Esophagus squamous epithelium (tissue), 5 donors: ENCODE data around the gene TENT4B. TPM values are rescaled to one million over a fixed set of nuclear protein-coding genes. Genes with fewer than 3 reads are reported as not detected.

ENCODE experiments used
- DNase-seq: peaks from one replicate; lab custom pipeline; 2025; lab: John Stamatoyannopoulos, UW
- H3K27ac ChIP-seq, 4 donors: fragments of 200-600 bp; sonication (generic); one replicate each; pipeline ENCODE4 v1.5.1; 2016 to 2019; ENCODE audit warnings: mild to moderate bottlenecking in 1 of 4
- H3K27me3 ChIP-seq, 4 donors: fragments of 200-600 bp; sonication (generic); 1 replicate in 3 of 4; 2 replicates in 1 of 4; pipeline versions ENCODE4 v1.5.1 to v1.6.0; 2017 to 2021; ENCODE audit warnings: antibody characterized with exemption in 1 of 4
- H3K36me3 ChIP-seq, 3 donors: fragments of 200-600 bp; sonication (generic); one replicate each; pipeline ENCODE4 v1.5.1; 2016 to 2019
- H3K4me1 ChIP-seq, 3 donors: fragments of 200-600 bp; sonication (generic); one replicate each; pipeline ENCODE4 v1.5.1; 2017 to 2019
- H3K4me3 ChIP-seq, 4 donors: fragments of 200-600 bp; sonication (generic); 1 replicate in 3 of 4; 2 replicates in 1 of 4; pipeline ENCODE4 v1.5.1; 2016 to 2019; ENCODE audit warnings: mild to moderate bottlenecking in 2 of 4, moderate library complexity in 1 of 4
- H3K9me3 ChIP-seq, 3 donors: fragments of 200-600 bp; sonication (generic); one replicate each; pipeline ENCODE4 v1.5.1; 2016 to 2019
- POLR2A ChIP-seq, 4 donors: fragments of 450-650 bp; IDR thresholded peaks; one replicate each; pipeline ENCODE4 v1.6.1; 2017; ENCODE audit warnings: antibody characterized with exemption in 4 of 4, mild to moderate bottlenecking in 4 of 4, moderate library complexity in 3 of 4
- WGBS, 2 donors: methylation state at CpG; one replicate each; pipeline ENCODE4 v1.1.5; 2018; 5-methylcytosine and 5-hydroxymethylcytosine counted together
- intact Hi-C: fragments of 100-400 bp; cut with DNase I; formaldehyde crosslinking; loops from one replicate; pipeline ENCODE4 v1.15.0; 2022
- total RNA-seq, 4 donors: library from RNA; depleted of rRNA; stranded (reverse); fragments of >200 nt; gene quantifications; one replicate each; pipeline ENCODE4 v1.1.0, GENCODE V29; 2016
- TF ChIP-seq, protein P1 (sequence below), 6 experiments: fragments of 450-650 bp in 4 of 6; fragments of 200-600 bp in 2 of 6; sonication (generic) in 2 of 6; IDR thresholded peaks; one replicate each; pipeline ENCODE4 v1.5.1; 2016 to 2019; ENCODE audit warnings: antibody characterized with exemption in 6 of 6, mild to moderate bottlenecking in 4 of 6, moderate library complexity in 4 of 6
- donor health status: DM: yes; HTN: yes; CAD: no.

TENT4B gene
- total RNA-seq, 4 donors from 2014 or later = 6.3 to 11.4 (median 8.4) TPM

GRCh38 chr16:50136399-50136798, 16.7 kb upstream of the TENT4B start:
- no peak overlapping the region for H3K4me3 ChIP-seq
- H3K9me3 ChIP-seq = no peaks in the 10 kb centered on the region
- no peak overlapping the region for H3K27ac ChIP-seq
- no peaks in the 10 kb centered on the region for H3K36me3 ChIP-seq
- H3K4me1 ChIP-seq = no peaks in the 10 kb centered on the region
- no peak for DNase-seq
- H3K27me3 ChIP-seq = no peaks in the 10 kb centered on the region
- intact Hi-C loops = no loop called here
- TF ChIP-seq, protein P1, sequence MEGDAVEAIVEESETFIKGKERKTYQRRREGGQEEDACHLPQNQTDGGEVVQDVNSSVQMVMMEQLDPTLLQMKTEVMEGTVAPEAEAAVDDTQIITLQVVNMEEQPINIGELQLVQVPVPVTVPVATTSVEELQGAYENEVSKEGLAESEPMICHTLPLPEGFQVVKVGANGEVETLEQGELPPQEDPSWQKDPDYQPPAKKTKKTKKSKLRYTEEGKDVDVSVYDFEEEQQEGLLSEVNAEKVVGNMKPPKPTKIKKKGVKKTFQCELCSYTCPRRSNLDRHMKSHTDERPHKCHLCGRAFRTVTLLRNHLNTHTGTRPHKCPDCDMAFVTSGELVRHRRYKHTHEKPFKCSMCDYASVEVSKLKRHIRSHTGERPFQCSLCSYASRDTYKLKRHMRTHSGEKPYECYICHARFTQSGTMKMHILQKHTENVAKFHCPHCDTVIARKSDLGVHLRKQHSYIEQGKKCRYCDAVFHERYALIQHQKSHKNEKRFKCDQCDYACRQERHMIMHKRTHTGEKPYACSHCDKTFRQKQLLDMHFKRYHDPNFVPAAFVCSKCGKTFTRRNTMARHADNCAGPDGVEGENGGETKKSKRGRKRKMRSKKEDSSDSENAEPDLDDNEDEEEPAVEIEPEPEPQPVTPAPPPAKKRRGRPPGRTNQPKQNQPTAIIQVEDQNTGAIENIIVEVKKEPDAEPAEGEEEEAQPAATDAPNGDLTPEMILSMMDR (IDR thresholded peaks at IDR 0.05) = no peak
- no peak for TF ChIP-seq POLR2A (IDR thresholded peaks at IDR 0.05)

DNA sequence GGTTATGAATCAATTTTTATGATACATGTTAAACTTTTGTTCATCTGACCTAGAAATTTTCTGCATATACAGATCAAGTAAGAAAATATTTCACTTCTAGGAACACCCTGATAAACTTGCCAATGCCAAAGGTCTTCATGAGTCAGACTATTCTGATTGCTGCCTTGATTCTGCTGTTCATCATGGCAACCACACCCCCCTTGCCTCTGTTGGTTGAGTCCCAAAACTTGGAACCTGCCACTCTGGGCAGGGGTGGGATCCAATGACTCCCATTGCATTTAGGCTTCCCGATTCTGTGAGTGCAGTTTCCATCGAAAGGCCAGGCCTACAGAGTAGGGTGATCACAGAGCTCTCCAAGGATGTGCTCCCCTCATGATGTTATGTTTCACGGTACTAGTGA, 15.8 kb upstream of the TENT4B start:
- WGBS, 2 donors = 87 to 100% methylated on average over 3 of the region's 3 CpGs
- no peak overlapping the region for H3K27ac ChIP-seq
- DNase-seq = no peak
- intact Hi-C loops = no loop called here
- no peaks in the 10 kb centered on the region for H3K27me3 ChIP-seq
- no peak for TF ChIP-seq POLR2A (IDR thresholded peaks at IDR 0.05)
- TF ChIP-seq, protein P1 (IDR thresholded peaks at IDR 0.05) = no peak
- H3K36me3 ChIP-seq = no peaks in the 10 kb centered on the region
- no peaks in the 10 kb centered on the region for H3K9me3 ChIP-seq
- H3K4me1 ChIP-seq = no peaks in the 10 kb centered on the region
- H3K4me3 ChIP-seq = no peak overlapping the region

DNA sequence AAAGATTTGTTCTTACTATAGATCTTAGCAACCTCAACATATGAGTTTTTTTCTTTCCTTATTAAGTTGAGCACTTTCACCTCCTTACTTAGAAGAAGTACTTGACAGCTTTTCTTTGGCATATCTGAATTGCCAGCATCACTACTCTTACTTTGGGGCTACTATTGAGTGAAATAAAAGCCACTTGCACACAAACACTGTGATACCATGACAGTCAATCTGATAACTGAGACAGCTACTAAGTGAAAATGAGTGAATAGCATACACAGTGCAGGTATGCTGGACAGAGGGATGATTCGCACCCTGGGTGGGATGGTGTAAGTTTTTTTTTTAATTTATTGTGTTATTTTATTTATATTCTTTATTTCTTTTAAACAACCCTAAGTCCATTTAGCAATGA, 13.5 kb upstream of the TENT4B start:
- Histone ChIP-seq H3K27me3 (no peaks in the 10 kb centered on the region), H3K27ac (no peak overlapping the region), H3K4me3 (no peak overlapping the region), H3K4me1 (no peaks in the 10 kb centered on the region), H3K9me3 (no peaks in the 10 kb centered on the region), H3K36me3 (no peaks in the 10 kb centered on the region)
- DNase-seq = no peak
- intact Hi-C loops = no loop called here
- WGBS, 2 donors = 95 to 96% methylated on average over 1 of the region's 1 CpG
- TF ChIP-seq, protein P1 (IDR thresholded peaks at IDR 0.05) = no peak
- no peak for TF ChIP-seq POLR2A (IDR thresholded peaks at IDR 0.05)

GRCh38 chr16:50144211-50144610, 8.9 kb upstream of the TENT4B start:
- intact Hi-C loops = no loop called here
- DNase-seq = no peak
- no peak overlapping the region for H3K27ac ChIP-seq
- H3K9me3 ChIP-seq = no peaks in the 10 kb centered on the region
- no peak overlapping the region for H3K4me3 ChIP-seq
- no peaks in the 10 kb centered on the region for H3K4me1 ChIP-seq
- H3K36me3 ChIP-seq = no peaks in the 10 kb centered on the region
- no peak for TF ChIP-seq POLR2A (IDR thresholded peaks at IDR 0.05)
- TF ChIP-seq, protein P1 (IDR thresholded peaks at IDR 0.05) = no peak
- WGBS, 2 donors = 51 to 64% methylated on average over 2 of the region's 2 CpGs
- H3K27me3 ChIP-seq = no peaks in the 10 kb centered on the region

DNA sequence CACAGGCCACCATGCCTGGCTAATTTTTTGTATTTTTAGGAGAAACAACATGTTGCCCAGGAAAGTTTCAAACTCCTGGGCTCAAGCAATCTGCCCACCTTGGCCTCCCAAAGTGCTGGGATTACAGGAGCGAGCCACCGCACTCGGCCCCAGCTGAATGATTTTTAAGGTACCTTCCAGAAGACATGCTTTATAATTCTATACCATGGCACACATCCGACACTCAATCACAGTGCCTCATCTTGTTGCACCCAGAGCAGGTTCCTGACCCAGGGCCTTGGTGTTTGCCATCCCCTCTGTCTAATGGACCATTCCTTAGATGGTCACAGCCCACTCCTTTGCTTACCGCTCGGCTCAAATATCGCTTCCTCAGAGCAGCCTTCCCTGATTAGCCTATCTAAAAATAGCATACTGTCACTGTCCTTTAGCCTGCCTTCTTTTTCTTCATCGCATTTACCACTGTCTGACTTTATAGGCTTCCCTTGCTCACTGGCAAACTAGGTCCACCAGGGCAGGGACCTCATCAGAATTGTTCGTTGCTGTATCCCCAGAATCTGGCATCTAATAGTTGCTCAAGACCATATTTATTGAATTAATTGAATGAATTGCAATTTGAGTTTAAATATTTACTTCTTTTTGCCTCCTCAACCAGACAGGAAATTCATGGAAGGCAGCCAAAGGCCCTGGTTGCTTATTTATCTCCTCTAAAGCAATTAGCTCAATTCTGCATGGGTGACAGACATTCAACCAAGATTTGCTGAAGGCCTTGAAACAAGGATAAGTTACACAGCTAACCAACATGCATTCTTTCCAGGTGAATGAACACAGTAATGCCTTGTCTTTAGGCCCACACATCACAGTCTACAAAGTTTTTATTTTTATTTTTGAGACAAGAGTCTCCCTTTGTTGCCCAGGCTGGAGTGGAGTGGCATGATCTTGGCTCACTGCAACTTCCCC, 6.3 kb upstream of the TENT4B start:
- 79 to 82% methylated on average over 8 to 9 of the region's 9 CpGs for WGBS, 2 donors
- DNase-seq = no peak
- Histone ChIP-seq H3K4me1 (peaks cover 0 to under 1% (median 0%) of the 10 kb centered on the region in 3 donors), H3K27ac (no peak overlapping the region), H3K9me3 (no peaks in the 10 kb centered on the region), H3K36me3 (no peaks in the 10 kb centered on the region), H3K4me3 (no peak overlapping the region), H3K27me3 (no peaks in the 10 kb centered on the region)
- TF ChIP-seq POLR2A (IDR thresholded peaks at IDR 0.05) = no peak
- TF ChIP-seq, protein P1 (IDR thresholded peaks at IDR 0.05) = no peak
- intact Hi-C loops = no loop called here
